NCI-H82 (cell line): ENCODE data around the gene NPTX2.
A peak's percentile ranks its signal among the peaks of the same experiment; 100 is the strongest.

Experiments
- DNase-seq: peaks from one replicate; lab custom pipeline; 2025; lab: John Stamatoyannopoulos, UW

NPTX2 gene

GRCh38 chr7:98654524-98655272, 37.6 kb downstream of the NPTX2 start:
- no peak for DNase-seq

GRCh38 chr7:98655611-98656010, 38.5 kb downstream of the NPTX2 start:
- DNase-seq, result no peak

GRCh38 chr7:98656899-98657298, 39.8 kb downstream of the NPTX2 start:
- no peak for DNase-seq

GRCh38 chr7:98657736-98658135, 40.7 kb downstream of the NPTX2 start:
- DNase-seq, result no peak

GRCh38 chr7:98659756-98660155, 42.7 kb downstream of the NPTX2 start:
- DNase-seq, result peak; percentile 14

GRCh38 chr7:98661607-98662006, 44.5 kb downstream of the NPTX2 start:
- DNase-seq, result no peak

- DNase-seq, result no peak
These were observed 45.2 kb downstream of the NPTX2 start for GRCh38 chr7:98662289-98662688.

- DNase-seq, result no peak
These were observed 47.8 kb downstream of the NPTX2 start for GRCh38 chr7:98664882-98665281.

GRCh38 chr7:98668255-98668654, 51.2 kb downstream of the NPTX2 start:
- peak; percentile 59 for DNase-seq

- peak; percentile 5 for DNase-seq
These were observed 52.4 kb downstream of the NPTX2 start for GRCh38 chr7:98669329-98670000.

- no peak for DNase-seq
These were observed 53.1 kb downstream of the NPTX2 start for GRCh38 chr7:98670186-98670585.

GRCh38 chr7:98671733-98672331, 54.7 kb downstream of the NPTX2 start:
- DNase-seq, result no peak

- no peak for DNase-seq
These were observed 57.4 kb downstream of the NPTX2 start for GRCh38 chr7:98674461-98674860.

GRCh38 chr7:98674881-98675280, 57.8 kb downstream of the NPTX2 start:
- DNase-seq, result no peak

GRCh38 chr7:98678215-98678614, 61.1 kb downstream of the NPTX2 start:
- DNase-seq, result no peak
